ENCODE results near the gene RHOH.
"Not testable (repeated sequence)": the region's sequence is repeated elsewhere in the genome, so short reads cannot be mapped to it uniquely, and the experiment has no call there.

Gene RHOH

DNA sequence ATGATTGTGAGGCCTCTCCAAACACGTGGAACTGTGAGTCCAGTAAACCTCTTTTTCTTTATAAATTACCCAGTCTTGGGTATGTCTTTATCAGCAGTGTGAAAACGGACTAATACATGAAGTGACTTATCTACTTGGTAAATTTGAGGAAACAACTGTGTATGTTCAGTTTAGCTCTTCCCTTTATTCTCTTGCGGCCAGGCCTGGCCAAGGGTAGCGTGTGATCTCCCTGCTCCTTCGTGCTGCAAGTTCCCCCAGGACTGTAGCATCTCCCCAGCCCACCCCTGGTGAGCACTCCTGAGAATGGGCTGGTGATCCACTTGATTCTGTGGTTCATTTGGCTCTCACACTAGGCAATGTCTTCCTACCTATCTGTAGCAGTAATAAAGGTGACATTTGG, 85.1 kb downstream of the RHOH start:
- TF ChIP-seq ZNF501 (tag by site-specific recombination; IDR thresholded peaks at IDR 0.05) (no peak), ZNF561 (tag by site-specific recombination; IDR thresholded peaks at IDR 0.05; ENCODE audit: borderline replicate concordance) (no peak), ZNF24 (tag by site-specific recombination; IDR thresholded peaks at IDR 0.05) (no peak), ZNF292 (tag by site-specific recombination; IDR thresholded peaks at IDR 0.05; ENCODE audit: borderline replicate concordance, low read depth) (no peak), KLF9 (tag by site-specific recombination; IDR thresholded peaks at IDR 0.05; ENCODE audit: low read depth) (no peak)
- TF ChIP-seq, protein P1, sequence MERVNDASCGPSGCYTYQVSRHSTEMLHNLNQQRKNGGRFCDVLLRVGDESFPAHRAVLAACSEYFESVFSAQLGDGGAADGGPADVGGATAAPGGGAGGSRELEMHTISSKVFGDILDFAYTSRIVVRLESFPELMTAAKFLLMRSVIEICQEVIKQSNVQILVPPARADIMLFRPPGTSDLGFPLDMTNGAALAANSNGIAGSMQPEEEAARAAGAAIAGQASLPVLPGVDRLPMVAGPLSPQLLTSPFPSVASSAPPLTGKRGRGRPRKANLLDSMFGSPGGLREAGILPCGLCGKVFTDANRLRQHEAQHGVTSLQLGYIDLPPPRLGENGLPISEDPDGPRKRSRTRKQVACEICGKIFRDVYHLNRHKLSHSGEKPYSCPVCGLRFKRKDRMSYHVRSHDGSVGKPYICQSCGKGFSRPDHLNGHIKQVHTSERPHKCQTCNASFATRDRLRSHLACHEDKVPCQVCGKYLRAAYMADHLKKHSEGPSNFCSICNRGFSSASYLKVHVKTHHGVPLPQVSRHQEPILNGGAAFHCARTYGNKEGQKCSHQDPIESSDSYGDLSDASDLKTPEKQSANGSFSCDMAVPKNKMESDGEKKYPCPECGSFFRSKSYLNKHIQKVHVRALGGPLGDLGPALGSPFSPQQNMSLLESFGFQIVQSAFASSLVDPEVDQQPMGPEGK (tag by site-specific recombination; IDR thresholded peaks at IDR 0.05): no peak
- TF ChIP-seq, protein P2, sequence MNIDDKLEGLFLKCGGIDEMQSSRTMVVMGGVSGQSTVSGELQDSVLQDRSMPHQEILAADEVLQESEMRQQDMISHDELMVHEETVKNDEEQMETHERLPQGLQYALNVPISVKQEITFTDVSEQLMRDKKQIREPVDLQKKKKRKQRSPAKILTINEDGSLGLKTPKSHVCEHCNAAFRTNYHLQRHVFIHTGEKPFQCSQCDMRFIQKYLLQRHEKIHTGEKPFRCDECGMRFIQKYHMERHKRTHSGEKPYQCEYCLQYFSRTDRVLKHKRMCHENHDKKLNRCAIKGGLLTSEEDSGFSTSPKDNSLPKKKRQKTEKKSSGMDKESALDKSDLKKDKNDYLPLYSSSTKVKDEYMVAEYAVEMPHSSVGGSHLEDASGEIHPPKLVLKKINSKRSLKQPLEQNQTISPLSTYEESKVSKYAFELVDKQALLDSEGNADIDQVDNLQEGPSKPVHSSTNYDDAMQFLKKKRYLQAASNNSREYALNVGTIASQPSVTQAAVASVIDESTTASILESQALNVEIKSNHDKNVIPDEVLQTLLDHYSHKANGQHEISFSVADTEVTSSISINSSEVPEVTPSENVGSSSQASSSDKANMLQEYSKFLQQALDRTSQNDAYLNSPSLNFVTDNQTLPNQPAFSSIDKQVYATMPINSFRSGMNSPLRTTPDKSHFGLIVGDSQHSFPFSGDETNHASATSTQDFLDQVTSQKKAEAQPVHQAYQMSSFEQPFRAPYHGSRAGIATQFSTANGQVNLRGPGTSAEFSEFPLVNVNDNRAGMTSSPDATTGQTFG (tag by site-specific recombination; IDR thresholded peaks at IDR 0.05; ENCODE audit: borderline replicate concordance): no peak
- TF ChIP-seq, protein P3, sequence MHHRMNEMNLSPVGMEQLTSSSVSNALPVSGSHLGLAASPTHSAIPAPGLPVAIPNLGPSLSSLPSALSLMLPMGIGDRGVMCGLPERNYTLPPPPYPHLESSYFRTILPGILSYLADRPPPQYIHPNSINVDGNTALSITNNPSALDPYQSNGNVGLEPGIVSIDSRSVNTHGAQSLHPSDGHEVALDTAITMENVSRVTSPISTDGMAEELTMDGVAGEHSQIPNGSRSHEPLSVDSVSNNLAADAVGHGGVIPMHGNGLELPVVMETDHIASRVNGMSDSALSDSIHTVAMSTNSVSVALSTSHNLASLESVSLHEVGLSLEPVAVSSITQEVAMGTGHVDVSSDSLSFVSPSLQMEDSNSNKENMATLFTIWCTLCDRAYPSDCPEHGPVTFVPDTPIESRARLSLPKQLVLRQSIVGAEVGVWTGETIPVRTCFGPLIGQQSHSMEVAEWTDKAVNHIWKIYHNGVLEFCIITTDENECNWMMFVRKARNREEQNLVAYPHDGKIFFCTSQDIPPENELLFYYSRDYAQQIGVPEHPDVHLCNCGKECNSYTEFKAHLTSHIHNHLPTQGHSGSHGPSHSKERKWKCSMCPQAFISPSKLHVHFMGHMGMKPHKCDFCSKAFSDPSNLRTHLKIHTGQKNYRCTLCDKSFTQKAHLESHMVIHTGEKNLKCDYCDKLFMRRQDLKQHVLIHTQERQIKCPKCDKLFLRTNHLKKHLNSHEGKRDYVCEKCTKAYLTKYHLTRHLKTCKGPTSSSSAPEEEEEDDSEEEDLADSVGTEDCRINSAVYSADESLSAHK (tag by site-specific recombination; IDR thresholded peaks at IDR 0.05): no peak
- CTCF ChIA-PET: no interaction called here
- no peak overlapping the region for H3K27ac ChIP-seq (ENCODE audit: extremely low read depth, low read depth, low read length)

DNA sequence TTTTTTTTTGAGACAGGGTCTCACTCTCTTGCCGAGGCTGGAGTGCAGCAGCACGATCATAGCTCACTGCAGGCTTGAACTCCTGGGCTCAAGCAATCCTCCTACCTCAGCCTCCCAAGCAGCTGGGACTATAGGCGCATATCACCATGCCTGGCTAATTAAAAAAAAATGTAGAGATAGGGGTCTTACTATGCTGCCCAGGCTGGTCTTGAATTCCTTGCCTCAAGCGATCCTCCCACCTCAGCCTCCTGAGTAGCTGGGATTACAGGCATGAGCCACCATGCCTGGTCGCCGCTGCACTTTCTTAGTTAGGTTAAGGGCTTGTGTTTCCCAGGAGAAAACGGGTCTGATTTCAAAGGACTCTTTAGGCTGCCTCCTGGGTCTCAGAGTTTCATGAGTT, 86.0 kb downstream of the RHOH start:
- H3K9me3 ChIP-seq (ENCODE audit: control insufficient read depth, insufficient read depth, low read depth, low read length); H3K4me1 ChIP-seq (ENCODE audit: control insufficient read depth, insufficient read depth, low read length); H3K4me3 ChIP-seq (ENCODE audit: low read depth, low read length); H3K27ac ChIP-seq (ENCODE audit: extremely low read depth, low read depth, low read length); POLR2A ChIA-PET; H3K36me3 ChIP-seq (ENCODE audit: control insufficient read depth in 2 of 2, insufficient read depth in 1 of 2, low read length in 2 of 2): not testable (repeated sequence)
- CTCF ChIA-PET: interaction anchor here (0.7 to 1.0 kb wide), 2 partner anchors 43 to 1085 kb away, joined by 3 to 4 read pairs; no protein-coding TSS in a partner anchor

More for the DNA sequence above, 85.1 kb downstream of the RHOH start:
- H3K36me3 ChIP-seq (ENCODE audit: control insufficient read depth in 2 of 2, insufficient read depth in 1 of 2, low read length in 2 of 2): no peaks in the 10 kb centered on the region
- POLR2A ChIA-PET: no interaction called here
- H3K4me1 ChIP-seq (ENCODE audit: control insufficient read depth, insufficient read depth, low read length): no peaks in the 10 kb centered on the region
- H3K4me3 ChIP-seq (ENCODE audit: low read depth, low read length): no peak overlapping the region
- no peaks in the 10 kb centered on the region for H3K9me3 ChIP-seq (ENCODE audit: control insufficient read depth, insufficient read depth, low read depth, low read length)

DNA sequence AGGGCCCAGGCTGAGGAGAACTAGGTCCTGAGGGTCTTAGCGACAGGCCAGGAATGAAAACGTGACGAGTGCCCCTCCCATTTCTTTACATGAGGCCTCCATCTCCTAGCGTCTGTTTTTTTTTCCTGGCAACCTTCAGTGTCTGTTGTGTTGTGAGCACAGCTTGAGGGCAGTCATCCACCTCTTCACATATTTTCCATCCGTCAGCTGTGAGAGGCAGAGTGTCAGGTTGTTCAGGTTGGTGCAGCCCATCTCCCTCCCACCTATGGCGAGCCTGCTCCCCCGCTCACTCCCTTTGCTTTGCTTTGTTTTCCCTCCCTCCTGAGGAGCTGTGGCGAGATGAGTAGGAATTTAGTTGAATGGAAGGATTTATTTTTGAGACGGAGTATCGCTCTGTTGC, 86.6 kb downstream of the RHOH start:
- CTCF ChIA-PET: interaction anchor here (0.6 to 1.4 kb wide), 4 partner anchors 20 to 42 kb away, joined by 3 to 4 read pairs (median 3); no protein-coding TSS in a partner anchor
- TF ChIP-seq ZNF248 (tag by site-specific recombination; IDR thresholded peaks at IDR 0.05): no peak
- no peak for TF ChIP-seq ZNF624 (tag by site-specific recombination; IDR thresholded peaks at IDR 0.05)
- no peak for TF ChIP-seq ZNF830 (tag by site-specific recombination; IDR thresholded peaks at IDR 0.05; ENCODE audit: low read depth)
- TF ChIP-seq, protein P4, sequence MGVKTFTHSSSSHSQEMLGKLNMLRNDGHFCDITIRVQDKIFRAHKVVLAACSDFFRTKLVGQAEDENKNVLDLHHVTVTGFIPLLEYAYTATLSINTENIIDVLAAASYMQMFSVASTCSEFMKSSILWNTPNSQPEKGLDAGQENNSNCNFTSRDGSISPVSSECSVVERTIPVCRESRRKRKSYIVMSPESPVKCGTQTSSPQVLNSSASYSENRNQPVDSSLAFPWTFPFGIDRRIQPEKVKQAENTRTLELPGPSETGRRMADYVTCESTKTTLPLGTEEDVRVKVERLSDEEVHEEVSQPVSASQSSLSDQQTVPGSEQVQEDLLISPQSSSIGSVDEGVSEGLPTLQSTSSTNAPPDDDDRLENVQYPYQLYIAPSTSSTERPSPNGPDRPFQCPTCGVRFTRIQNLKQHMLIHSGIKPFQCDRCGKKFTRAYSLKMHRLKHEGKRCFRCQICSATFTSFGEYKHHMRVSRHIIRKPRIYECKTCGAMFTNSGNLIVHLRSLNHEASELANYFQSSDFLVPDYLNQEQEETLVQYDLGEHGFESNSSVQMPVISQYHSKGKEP (tag by site-specific recombination; IDR thresholded peaks at IDR 0.05): no peak
- no peak for TF ChIP-seq KLF16 (tag by site-specific recombination; IDR thresholded peaks at IDR 0.05)
- no peak for TF ChIP-seq ZFP37 (tag by site-specific recombination; IDR thresholded peaks at IDR 0.05)
- Histone ChIP-seq H3K9me3 (ENCODE audit: control insufficient read depth, insufficient read depth, low read depth, low read length) (no peaks in the 10 kb centered on the region), H3K4me3 (ENCODE audit: low read depth, low read length) (no peak overlapping the region), H3K36me3 (ENCODE audit: control insufficient read depth in 2 of 2, insufficient read depth in 1 of 2, low read length in 2 of 2) (no peaks in the 10 kb centered on the region), H3K4me1 (ENCODE audit: control insufficient read depth, insufficient read depth, low read length) (no peaks in the 10 kb centered on the region), H3K27ac (ENCODE audit: extremely low read depth, low read depth, low read length) (no peak overlapping the region)
- POLR2A ChIA-PET: no interaction called here
